Measurements from ENCODE around the gene ABLIM3. TPM values are rescaled to one million over a fixed set of nuclear protein-coding genes. Genes with fewer than 3 reads are reported as not detected.

Gene ABLIM3
- total RNA-seq, 1 donor from 2014 or later: 131 TPM

GRCh38 chr5:149153193-149153750 is 12.0 kb downstream of the ABLIM3 start:
- ATAC-seq (ENCODE audit: poor library complexity): no peak
- no peak for DNase-seq
- intact Hi-C loops (cut with DNase I): no loop called here

GRCh38 chr5:149153751-149154610 is 12.7 kb downstream of the ABLIM3 start:
- intact Hi-C loops (cut with DNase I): no loop called here
- ATAC-seq (ENCODE audit: poor library complexity): peak; percentile 77
- peak; percentile 68 for DNase-seq

- DNase-seq (no peak), ATAC-seq (ENCODE audit: poor library complexity) (no peak)
- intact Hi-C loops (cut with DNase I): no loop called here
Measured at GRCh38 chr5:149154650-149155049, 13.4 kb downstream of the ABLIM3 start.

- peak; percentile 57 for ATAC-seq (ENCODE audit: poor library complexity)
- intact Hi-C loops (cut with DNase I): no loop called here
- DNase-seq: no peak
Measured at GRCh38 chr5:149156435-149157083, 15.3 kb downstream of the ABLIM3 start.

GRCh38 chr5:149157330-149157729 is 16.0 kb downstream of the ABLIM3 start:
- DNase-seq: no peak
- ATAC-seq (ENCODE audit: poor library complexity): no peak

GRCh38 chr5:149160291-149160787 is 19.0 kb downstream of the ABLIM3 start:
- intact Hi-C loops (cut with DNase I): no loop called here
- DNase-seq (no peak), ATAC-seq (ENCODE audit: poor library complexity) (no peak)

More at GRCh38 chr5:149157330-149157729, 16.0 kb downstream of the ABLIM3 start:
- intact Hi-C loops (cut with DNase I): no loop called here

GRCh38 chr5:149161026-149161687 is 19.9 kb downstream of the ABLIM3 start:
- DNase-seq: no peak
- intact Hi-C loops (cut with DNase I): no loop called here
- ATAC-seq (ENCODE audit: poor library complexity): peak; percentile 10

- no peak for DNase-seq
- ATAC-seq (ENCODE audit: poor library complexity): no peak
- intact Hi-C loops (cut with DNase I): no loop called here
Measured at GRCh38 chr5:149161850-149162249, 20.6 kb downstream of the ABLIM3 start.

GRCh38 chr5:149162401-149163084 is 21.2 kb downstream of the ABLIM3 start:
- intact Hi-C loops (cut with DNase I): no loop called here
- DNase-seq: no peak
- no peak for ATAC-seq (ENCODE audit: poor library complexity)

GRCh38 chr5:149164731-149165130 is 23.4 kb downstream of the ABLIM3 start:
- intact Hi-C loops (cut with DNase I): no loop called here
- ATAC-seq (ENCODE audit: poor library complexity): no peak
- DNase-seq: no peak

- DNase-seq: no peak
- intact Hi-C loops (cut with DNase I): no loop called here
- ATAC-seq (ENCODE audit: poor library complexity): no peak
Measured at GRCh38 chr5:149166128-149166527, 24.8 kb downstream of the ABLIM3 start.

- intact Hi-C loops (cut with DNase I): no loop called here
- no peak for DNase-seq
- ATAC-seq (ENCODE audit: poor library complexity): no peak
Measured at GRCh38 chr5:149166591-149167100, 25.4 kb downstream of the ABLIM3 start.

GRCh38 chr5:149168276-149168906 is 27.1 kb downstream of the ABLIM3 start:
- no peak for ATAC-seq (ENCODE audit: poor library complexity)
- intact Hi-C loops (cut with DNase I): no loop called here
- no peak for DNase-seq

- DNase-seq (peak; percentile 39), ATAC-seq (ENCODE audit: poor library complexity) (no peak)
- intact Hi-C loops (cut with DNase I): no loop called here
Measured at GRCh38 chr5:149170299-149170698, 29.0 kb downstream of the ABLIM3 start.

GRCh38 chr5:149172261-149172660 is 31.0 kb downstream of the ABLIM3 start:
- intact Hi-C loops (cut with DNase I): no loop called here
- no peak for ATAC-seq (ENCODE audit: poor library complexity)
- no peak for DNase-seq

- intact Hi-C loops (cut with DNase I): no loop called here
Measured at GRCh38 chr5:149172709-149173505, 31.6 kb downstream of the ABLIM3 start.

GRCh38 chr5:149174847-149175234 is 33.5 kb downstream of the ABLIM3 start:
- intact Hi-C loops (cut with DNase I): loop anchor here (5.0 kb wide), 1 partner anchor 33 kb away; the partner anchor contains the start of gene ABLIM3
- DNase-seq (no peak), ATAC-seq (ENCODE audit: poor library complexity) (no peak)

More at GRCh38 chr5:149172709-149173505, 31.6 kb downstream of the ABLIM3 start:
- DNase-seq (no peak), ATAC-seq (ENCODE audit: poor library complexity) (no peak)
